ENCODE data around the gene SMAD4.

SMAD4 gene

GRCh38 chr18:51009072-51009471 is 20.9 kb upstream of the SMAD4 start:
- no peak overlapping the region for H3K4me3 Mint-ChIP-seq

GRCh38 chr18:51010218-51010617 is 19.8 kb upstream of the SMAD4 start:
- Mint-ChIP-seq H3K27me3 (ENCODE audit: low read depth) (peaks cover 3% of the 10 kb centered on the region), H3K4me1 (ENCODE audit: low read depth) (no peaks in the 10 kb centered on the region), H3K27ac (no peak overlapping the region), H3K36me3 (ENCODE audit: low read depth) (no peaks in the 10 kb centered on the region), H3K4me3 (no peak overlapping the region), H3K9me3 (no peaks in the 10 kb centered on the region)

More at GRCh38 chr18:51009072-51009471, 20.9 kb upstream of the SMAD4 start:
- Mint-ChIP-seq H3K9me3 (no peaks in the 10 kb centered on the region), H3K27me3 (ENCODE audit: low read depth) (peaks cover 3% of the 10 kb centered on the region), H3K27ac (no peak overlapping the region), H3K4me1 (ENCODE audit: low read depth) (no peaks in the 10 kb centered on the region), H3K36me3 (ENCODE audit: low read depth) (no peaks in the 10 kb centered on the region)

GRCh38 chr18:51011709-51012108 is 18.3 kb upstream of the SMAD4 start:
- peaks cover 3% of the 10 kb centered on the region for H3K27me3 Mint-ChIP-seq (ENCODE audit: low read depth)
- no peak overlapping the region for H3K4me3 Mint-ChIP-seq
- no peaks in the 10 kb centered on the region for H3K4me1 Mint-ChIP-seq (ENCODE audit: low read depth)
- H3K27ac Mint-ChIP-seq, result no peak overlapping the region
- no peaks in the 10 kb centered on the region for H3K9me3 Mint-ChIP-seq
- no peaks in the 10 kb centered on the region for H3K36me3 Mint-ChIP-seq (ENCODE audit: low read depth)

- no peak overlapping the region for H3K27ac Mint-ChIP-seq
Measured at GRCh38 chr18:51012441-51012840, 17.6 kb upstream of the SMAD4 start.

GRCh38 chr18:51013259-51013658 is 16.8 kb upstream of the SMAD4 start:
- Mint-ChIP-seq H3K4me3 (no peak overlapping the region), H3K36me3 (ENCODE audit: low read depth) (no peaks in the 10 kb centered on the region), H3K4me1 (ENCODE audit: low read depth) (no peaks in the 10 kb centered on the region), H3K9me3 (no peaks in the 10 kb centered on the region), H3K27me3 (ENCODE audit: low read depth) (peaks cover 3% of the 10 kb centered on the region), H3K27ac (no peak overlapping the region)

More at GRCh38 chr18:51012441-51012840, 17.6 kb upstream of the SMAD4 start:
- H3K4me3 Mint-ChIP-seq, result no peak overlapping the region
- no peaks in the 10 kb centered on the region for H3K36me3 Mint-ChIP-seq (ENCODE audit: low read depth)
- peaks cover 3% of the 10 kb centered on the region for H3K27me3 Mint-ChIP-seq (ENCODE audit: low read depth)
- H3K9me3 Mint-ChIP-seq, result no peaks in the 10 kb centered on the region
- no peaks in the 10 kb centered on the region for H3K4me1 Mint-ChIP-seq (ENCODE audit: low read depth)

- Mint-ChIP-seq H3K27ac (no peak overlapping the region), H3K9me3 (no peaks in the 10 kb centered on the region), H3K36me3 (ENCODE audit: low read depth) (no peaks in the 10 kb centered on the region), H3K27me3 (ENCODE audit: low read depth) (no peaks in the 10 kb centered on the region), H3K4me1 (ENCODE audit: low read depth) (no peaks in the 10 kb centered on the region), H3K4me3 (no peak overlapping the region)
Measured at GRCh38 chr18:51017140-51017879, 12.7 kb upstream of the SMAD4 start.

GRCh38 chr18:51020536-51020935 is 9.5 kb upstream of the SMAD4 start:
- H3K4me3 Mint-ChIP-seq, result no peak overlapping the region
- H3K27ac Mint-ChIP-seq, result no peak overlapping the region
- H3K4me1 Mint-ChIP-seq (ENCODE audit: low read depth), result no peaks in the 10 kb centered on the region
- H3K9me3 Mint-ChIP-seq, result peaks cover 6% of the 10 kb centered on the region
- H3K36me3 Mint-ChIP-seq (ENCODE audit: low read depth), result peaks cover 6% of the 10 kb centered on the region
- no peaks in the 10 kb centered on the region for H3K27me3 Mint-ChIP-seq (ENCODE audit: low read depth)

GRCh38 chr18:51021226-51021965 is 8.6 kb upstream of the SMAD4 start:
- H3K27me3 Mint-ChIP-seq (ENCODE audit: low read depth), result no peaks in the 10 kb centered on the region
- H3K36me3 Mint-ChIP-seq (ENCODE audit: low read depth), result peaks cover 6% of the 10 kb centered on the region
- H3K4me3 Mint-ChIP-seq, result no peak overlapping the region
- no peak overlapping the region for H3K27ac Mint-ChIP-seq
- no peaks in the 10 kb centered on the region for H3K4me1 Mint-ChIP-seq (ENCODE audit: low read depth)
- H3K9me3 Mint-ChIP-seq, result peaks cover 6% of the 10 kb centered on the region

- no peaks in the 10 kb centered on the region for H3K27me3 Mint-ChIP-seq (ENCODE audit: low read depth)
- H3K36me3 Mint-ChIP-seq (ENCODE audit: low read depth), result peaks cover 20% of the 10 kb centered on the region
- H3K4me3 Mint-ChIP-seq, result no peak overlapping the region
- H3K9me3 Mint-ChIP-seq, result peaks cover 6% of the 10 kb centered on the region
- H3K4me1 Mint-ChIP-seq (ENCODE audit: low read depth), result peaks cover 25% of the 10 kb centered on the region
- H3K27ac Mint-ChIP-seq, result no peak overlapping the region
Measured at GRCh38 chr18:51025512-51025911, 4.5 kb upstream of the SMAD4 start.

- H3K4me3 Mint-ChIP-seq, result peak overlapping the region; percentile 96
- peaks cover 42% of the 10 kb centered on the region for H3K4me1 Mint-ChIP-seq (ENCODE audit: low read depth)
Measured at GRCh38 chr18:51028201-51028805, 1.7 kb upstream of the SMAD4 start.

GRCh38 chr18:51029378-51029693 is 677 bp upstream of the SMAD4 start:
- Mint-ChIP-seq H3K4me1 (ENCODE audit: low read depth) (peaks cover 48% of the 10 kb centered on the region), H3K27me3 (ENCODE audit: low read depth) (no peaks in the 10 kb centered on the region), H3K9me3 (no peaks in the 10 kb centered on the region), H3K36me3 (ENCODE audit: low read depth) (peaks cover 17% of the 10 kb centered on the region), H3K4me3 (peak overlapping the region; percentile 96), H3K27ac (peak overlapping the region; percentile 98)

More at GRCh38 chr18:51028201-51028805, 1.7 kb upstream of the SMAD4 start:
- H3K27me3 Mint-ChIP-seq (ENCODE audit: low read depth), result no peaks in the 10 kb centered on the region
- H3K27ac Mint-ChIP-seq, result peak overlapping the region; percentile 98
- H3K36me3 Mint-ChIP-seq (ENCODE audit: low read depth), result peaks cover 21% of the 10 kb centered on the region
- H3K9me3 Mint-ChIP-seq, result peaks cover 4% of the 10 kb centered on the region

GRCh38 chr18:51030537-51031258 is 685 bp downstream of the SMAD4 start:
- Mint-ChIP-seq H3K9me3 (no peaks in the 10 kb centered on the region), H3K4me3 (peak overlapping the region; percentile 98), H3K27ac (peak overlapping the region; percentile 97), H3K4me1 (ENCODE audit: low read depth) (peaks cover 57% of the 10 kb centered on the region), H3K27me3 (ENCODE audit: low read depth) (no peaks in the 10 kb centered on the region), H3K36me3 (ENCODE audit: low read depth) (peaks cover 25% of the 10 kb centered on the region)

- H3K4me3 Mint-ChIP-seq, result peak overlapping the region; percentile 98
- H3K27me3 Mint-ChIP-seq (ENCODE audit: low read depth), result no peaks in the 10 kb centered on the region
- peaks cover 25% of the 10 kb centered on the region for H3K36me3 Mint-ChIP-seq (ENCODE audit: low read depth)
- H3K27ac Mint-ChIP-seq, result no peak overlapping the region
- H3K9me3 Mint-ChIP-seq, result no peaks in the 10 kb centered on the region
- peaks cover 60% of the 10 kb centered on the region for H3K4me1 Mint-ChIP-seq (ENCODE audit: low read depth)
Measured at GRCh38 chr18:51032193-51032592, 2.2 kb downstream of the SMAD4 start.

GRCh38 chr18:51037230-51037629 is 7.2 kb downstream of the SMAD4 start:
- Mint-ChIP-seq H3K27ac (no peak overlapping the region), H3K27me3 (ENCODE audit: low read depth) (no peaks in the 10 kb centered on the region), H3K4me1 (ENCODE audit: low read depth) (peaks cover 43% of the 10 kb centered on the region), H3K4me3 (no peak overlapping the region), H3K36me3 (ENCODE audit: low read depth) (peaks cover 9% of the 10 kb centered on the region), H3K9me3 (no peaks in the 10 kb centered on the region)
